HepG2 (cell line): ENCODE measurements around the gene STUB1. TPM values are rescaled to one million over a fixed set of nuclear protein-coding genes. Genes with fewer than 3 reads are reported as not detected.
A peak's percentile ranks its signal among the peaks of the same experiment; 100 is the strongest.

Experiments
- AKNA ChIP-seq: sonication (generic); formaldehyde crosslinking; IDR thresholded peaks from 2 replicates; pipeline ENCODE4 v1.4.0; 2020; ENCODE audit warnings: missing genetic modification reagents, borderline replicate concordance
- ATM ChIP-seq: fragments of 450-650 bp; IDR thresholded peaks from 2 replicates; pipeline ENCODE4 v1.7.1; 2017; ENCODE audit warnings: mild to moderate bottlenecking, borderline replicate concordance
- GABPB1 ChIP-seq: IDR thresholded peaks from 2 replicates; pipeline ENCODE4 v1.6.1; 2016; ENCODE audit warnings: mild to moderate bottlenecking, missing genetic modification reagents, moderate library complexity, missing compliant biosample characterization
- HCFC1 ChIP-seq: fragments of 150-350 bp; IDR thresholded peaks from 2 replicates; pipeline ENCODE4 v1.6.1; 2014; ENCODE audit warnings: low read depth, low read length
- HINFP ChIP-seq: sonication (generic); formaldehyde crosslinking; IDR thresholded peaks from 2 replicates; pipeline ENCODE4 v1.4.0; 2020; ENCODE audit warnings: low read depth, mild to moderate bottlenecking, missing genetic modification reagents
- HNF4G ChIP-seq, 2 experiments: sonication (generic) in 1 of 2; formaldehyde crosslinking in 1 of 2; IDR thresholded peaks; 2 replicates each; pipeline versions ENCODE4 v1.4.0 to v1.6.1; 2011 to 2020; ENCODE audit warnings: borderline replicate concordance in 2 of 2, low read depth in 2 of 2, mild to moderate bottlenecking in 2 of 2, low read length in 1 of 2, missing genetic modification reagents in 1 of 2, moderate library complexity in 1 of 2
- MYC ChIP-seq: sonication (generic); formaldehyde crosslinking; IDR thresholded peaks from 2 replicates; pipeline ENCODE4 v1.9.0; 2021; ENCODE audit warnings: missing genetic modification reagents, borderline replicate concordance
- NFIC ChIP-seq: IDR thresholded peaks from 2 replicates; pipeline ENCODE4 v1.6.1; 2012; ENCODE audit warnings: mild to moderate bottlenecking, low read length, inconsistent platforms
- NFYC ChIP-seq: IDR thresholded peaks from 2 replicates; pipeline ENCODE4 v1.6.1; 2016; ENCODE audit warnings: missing genetic modification reagents, missing compliant biosample characterization
- RFX5 ChIP-seq: IDR thresholded peaks from 2 replicates; pipeline ENCODE4 v1.6.1; 2011; ENCODE audit warnings: low read depth, low read length, improper control_type of control experiment
- SRSF9 ChIP-seq: fragments of 200-400 bp; formaldehyde crosslinking; IDR thresholded peaks from 2 replicates; pipeline ENCODE4 v1.6.1; 2018; ENCODE audit warnings: borderline replicate concordance, mild to moderate bottlenecking, low read depth, low read length; ENCODE audit not compliant: insufficient read depth, poor library complexity, severe bottlenecking
- SUZ12 ChIP-seq: fragments of 150-350 bp; IDR thresholded peaks from 2 replicates; pipeline ENCODE4 v1.6.1; 2014; ENCODE audit warnings: low read depth, low read length
- ZNF20 ChIP-seq: sonication (generic); formaldehyde crosslinking; IDR thresholded peaks from 2 replicates; pipeline ENCODE4 v1.4.0; 2020; ENCODE audit warnings: mild to moderate bottlenecking, moderate library complexity, missing genetic modification reagents
- ZNF337 ChIP-seq: sonication (generic); formaldehyde crosslinking; IDR thresholded peaks from 2 replicates; pipeline ENCODE4 v1.5.1; 2020; ENCODE audit warnings: missing genetic modification reagents, low read depth, mild to moderate bottlenecking, borderline replicate concordance
- ZNF451 ChIP-seq: sonication (generic); formaldehyde crosslinking; IDR thresholded peaks from 2 replicates; pipeline ENCODE4 v1.5.0; 2020; ENCODE audit warnings: mild to moderate bottlenecking, missing genetic modification reagents
- polyA plus RNA-seq, 8 experiments: library from polyadenylated mRNA; depleted of rRNA in 3 of 8; stranded (reverse) in 7 of 8; unstranded in 1 of 8; fragments of >200 nt; fragmentation: Illumina TruSeq in 4 of 8; extraction: Trizol in 4 of 8; gene quantifications; 2 replicates each; pipeline versions ENCODE4 v1.2.1 to v1.2.3, GENCODE V29; 2011 to 2016; ENCODE audit warnings: low read depth in 4 of 8, missing spikeins in 1 of 8, mixed read lengths in 1 of 8; ENCODE audit not compliant: insufficient read depth in 1 of 8
- total RNA-seq, 5 experiments: library from RNA; depleted of rRNA; stranded (reverse); fragments of >200 nt; fragmentation: Illumina TruSeq; extraction: Trizol; gene quantifications; 2 replicates each; pipeline ENCODE4 v1.2.3, GENCODE V29; 2016; ENCODE audit warnings: low read depth in 1 of 5
- TF ChIP-seq, protein P1 (sequence below): sonication (generic); formaldehyde crosslinking; IDR thresholded peaks from 2 replicates; pipeline ENCODE4 v1.8.0; 2022; ENCODE audit warnings: mild to moderate bottlenecking, missing genetic modification reagents, borderline replicate concordance
- TF ChIP-seq, protein P2 (sequence below): sonication (generic); formaldehyde crosslinking; IDR thresholded peaks from 2 replicates; pipeline ENCODE4 v1.4.0; 2020; ENCODE audit warnings: missing genetic modification reagents
- TF ChIP-seq, protein P3 (sequence below): sonication (generic); formaldehyde crosslinking; IDR thresholded peaks from 2 replicates; pipeline ENCODE4 v1.4.0; 2020; ENCODE audit warnings: missing genetic modification reagents

STUB1 gene
- total and polyA plus RNA-seq, 2 of the 13 experiments (the other 11 are each of a cell fraction or from before 2014, with no cell fraction given), result 52.9 to 78.2 TPM

- TF ChIP-seq, protein P1, sequence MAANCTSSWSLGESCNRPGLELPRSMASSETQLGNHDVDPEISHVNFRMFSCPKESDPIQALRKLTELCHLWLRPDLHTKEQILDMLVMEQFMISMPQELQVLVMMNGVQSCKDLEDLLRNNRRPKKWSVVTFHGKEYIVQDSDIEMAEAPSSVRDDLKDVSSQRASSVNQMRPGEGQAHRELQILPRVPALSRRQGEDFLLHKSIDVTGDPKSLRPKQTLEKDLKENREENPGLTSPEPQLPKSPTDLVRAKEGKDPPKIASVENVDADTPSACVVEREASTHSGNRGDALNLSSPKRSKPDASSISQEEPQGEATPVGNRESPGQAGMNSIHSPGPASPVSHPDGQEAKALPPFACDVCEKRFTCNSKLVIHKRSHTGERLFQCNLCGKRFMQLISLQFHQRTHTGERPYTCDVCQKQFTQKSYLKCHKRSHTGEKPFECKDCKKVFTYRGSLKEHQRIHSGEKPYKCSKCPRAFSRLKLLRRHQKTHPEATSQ, result 0 out of 2 replicates have a peak, but pooled peaks have one; percentile 9
- TF ChIP-seq, protein P2, sequence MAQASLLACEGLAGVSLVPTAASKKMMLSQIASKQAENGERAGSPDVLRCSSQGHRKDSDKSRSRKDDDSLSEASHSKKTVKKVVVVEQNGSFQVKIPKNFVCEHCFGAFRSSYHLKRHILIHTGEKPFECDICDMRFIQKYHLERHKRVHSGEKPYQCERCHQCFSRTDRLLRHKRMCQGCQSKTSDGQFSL, result peak; percentile 70; the same call in 1 of the 2 replicates
- TF ChIP-seq RFX5 (no peak), SRSF9 (no peak), AKNA (CRISPR knock-in tag) (no peak), SUZ12 (no peak), NFYC (CRISPR knock-in tag) (no peak), HCFC1 (no peak), ZNF451 (CRISPR knock-in tag) (no peak), MYC (CRISPR knock-in tag) (no peak), ZNF337 (CRISPR knock-in tag) (no peak), NFIC (no peak), HINFP (CRISPR knock-in tag) (no peak; the same call in 1 of the 2 replicates), GABPB1 (CRISPR knock-in tag) (peak; percentile 59; the same call in 1 of the 2 replicates), ATM (no peak), HNF4G (IDR thresholded peaks at IDR 0.05; ENCODE audit: borderline replicate concordance, low read depth, low read length) (no peak), HNF4G (CRISPR knock-in tag; IDR thresholded peaks at IDR 0.05; ENCODE audit: borderline replicate concordance, low read depth) (no peak), ZNF20 (CRISPR knock-in tag) (no peak)
- TF ChIP-seq, protein P3, sequence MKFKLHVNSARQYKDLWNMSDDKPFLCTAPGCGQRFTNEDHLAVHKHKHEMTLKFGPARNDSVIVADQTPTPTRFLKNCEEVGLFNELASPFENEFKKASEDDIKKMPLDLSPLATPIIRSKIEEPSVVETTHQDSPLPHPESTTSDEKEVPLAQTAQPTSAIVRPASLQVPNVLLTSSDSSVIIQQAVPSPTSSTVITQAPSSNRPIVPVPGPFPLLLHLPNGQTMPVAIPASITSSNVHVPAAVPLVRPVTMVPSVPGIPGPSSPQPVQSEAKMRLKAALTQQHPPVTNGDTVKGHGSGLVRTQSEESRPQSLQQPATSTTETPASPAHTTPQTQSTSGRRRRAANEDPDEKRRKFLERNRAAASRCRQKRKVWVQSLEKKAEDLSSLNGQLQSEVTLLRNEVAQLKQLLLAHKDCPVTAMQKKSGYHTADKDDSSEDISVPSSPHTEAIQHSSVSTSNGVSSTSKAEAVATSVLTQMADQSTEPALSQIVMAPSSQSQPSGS (CRISPR knock-in tag), result no peak
These were observed 38.7 kb upstream of the STUB1 start, which contains the start of gene MCRIP2 (continued) for GRCh38 chr16:641326-642188.
